Subcutaneous abdominal adipose tissue (tissue), 5 donors: ENCODE results near the gene PAGE4.

ENCODE experiments used
- H3K27ac ChIP-seq: one replicate; pipeline ENCODE4 v1.7.0; 2013; ENCODE audit warnings: low read depth, mild to moderate bottlenecking, inconsistent platforms, low read length, moderate library complexity
- H3K27me3 ChIP-seq, 5 donors: one replicate each; pipeline ENCODE4 v1.7.0; 2013; ENCODE audit warnings: low read length in 5 of 5, inconsistent platforms in 1 of 5; ENCODE audit not compliant: control insufficient read depth in 5 of 5, insufficient read depth in 4 of 5
- H3K36me3 ChIP-seq, 5 donors: one replicate each; pipeline ENCODE4 v1.7.0; 2013; ENCODE audit warnings: low read length in 5 of 5; ENCODE audit not compliant: control insufficient read depth in 5 of 5, insufficient read depth in 5 of 5
- H3K4me1 ChIP-seq, 5 donors: one replicate each; pipeline ENCODE4 v1.7.0; 2013; ENCODE audit warnings: low read length in 5 of 5, mild to moderate bottlenecking in 3 of 5, moderate library complexity in 1 of 5; ENCODE audit not compliant: control insufficient read depth in 5 of 5, insufficient read depth in 5 of 5
- H3K4me3 ChIP-seq, 5 donors: one replicate each; pipeline ENCODE4 v1.7.0; 2013; ENCODE audit warnings: low read length in 5 of 5, low read depth in 1 of 5
- H3K9ac ChIP-seq, 5 donors: one replicate each; pipeline ENCODE4 v1.7.0; 2013; ENCODE audit warnings: low read length in 5 of 5, mild to moderate bottlenecking in 4 of 5, moderate library complexity in 3 of 5
- H3K9me3 ChIP-seq, 5 donors: one replicate each; pipeline ENCODE4 v1.7.0; 2013; ENCODE audit warnings: low read length in 5 of 5; ENCODE audit not compliant: control insufficient read depth in 5 of 5
- donor health status: healthy.
- donor health status: healthy.
- donor health status: healthy.
- donor health status: healthy.
- donor health status: healthy.

PAGE4 gene

GRCh38 chrX:49829016-49829415 lies at the start of gene PAGE4:
Gene PAGE4 (plus strand): TSS chrX:49829303. CDS start chrX:49830429, 1,126 bp downstream.
- Histone ChIP-seq H3K4me3 (no peak within 1 kb of the TSS), H3K9ac (no peak within 1 kb of the TSS), H3K36me3 (no peaks in the 10 kb centered on the region), H3K27me3 (peaks cover 6 to 25% (median 14%) of the 10 kb centered on the region in 5 donors), H3K27ac (no peak within 1 kb of the TSS), H3K9me3 (no peaks in the 10 kb centered on the region), H3K4me1 (no peaks in the 10 kb centered on the region)

GRCh38 chrX:49784747-49785280 lies 44.3 kb upstream of the PAGE4 start:
- H3K27ac ChIP-seq, result no peak overlapping the region
- H3K36me3 ChIP-seq, result no peaks in the 10 kb centered on the region
- peaks cover 0 to 3% (median 0%) of the 10 kb centered on the region in 5 donors for H3K9me3 ChIP-seq
- no peak overlapping the region for H3K4me3 ChIP-seq
- H3K9ac ChIP-seq, result no peak overlapping the region
- H3K4me1 ChIP-seq, result no peaks in the 10 kb centered on the region
- peaks cover 0 to 9% (median 2%) of the 10 kb centered on the region in 5 donors for H3K27me3 ChIP-seq

- H3K9ac ChIP-seq, result no peak overlapping the region
- no peak overlapping the region for H3K4me3 ChIP-seq
- peaks cover 0 to 6% (median 0%) of the 10 kb centered on the region in 5 donors for H3K4me1 ChIP-seq
- no peaks in the 10 kb centered on the region for H3K9me3 ChIP-seq
- H3K36me3 ChIP-seq, result no peaks in the 10 kb centered on the region
- H3K27me3 ChIP-seq, result peaks cover 0 to 8% (median 6%) of the 10 kb centered on the region in 5 donors
- no peak overlapping the region for H3K27ac ChIP-seq
Measured at GRCh38 chrX:49792376-49792775, 36.7 kb upstream of the PAGE4 start.

GRCh38 chrX:49793686-49794085 lies 35.4 kb upstream of the PAGE4 start:
- no peaks in the 10 kb centered on the region for H3K9me3 ChIP-seq
- no peaks in the 10 kb centered on the region for H3K36me3 ChIP-seq
- peaks cover 0 to 13% (median 9%) of the 10 kb centered on the region in 5 donors for H3K27me3 ChIP-seq
- peaks cover 0 to 6% (median 0%) of the 10 kb centered on the region in 5 donors for H3K4me1 ChIP-seq
- H3K27ac ChIP-seq, result no peak overlapping the region
- H3K9ac ChIP-seq, result no peak overlapping the region
- H3K4me3 ChIP-seq, result no peak overlapping the region

GRCh38 chrX:49799828-49800227 lies 29.3 kb upstream of the PAGE4 start:
- Histone ChIP-seq H3K9me3 (peaks cover 0 to 9% (median 0%) of the 10 kb centered on the region in 5 donors), H3K4me3 (no peak overlapping the region), H3K36me3 (no peaks in the 10 kb centered on the region), H3K4me1 (no peaks in the 10 kb centered on the region), H3K9ac (no peak overlapping the region), H3K27ac (no peak overlapping the region), H3K27me3 (peaks cover 0 to 13% (median 9%) of the 10 kb centered on the region in 5 donors)

GRCh38 chrX:49809891-49810632 lies 19.0 kb upstream of the PAGE4 start:
- H3K9me3 ChIP-seq, result peaks cover 0 to 4% (median 2%) of the 10 kb centered on the region in 5 donors
- no peaks in the 10 kb centered on the region for H3K27me3 ChIP-seq
- no peak overlapping the region for H3K27ac ChIP-seq
- no peaks in the 10 kb centered on the region for H3K36me3 ChIP-seq
- H3K4me1 ChIP-seq, result no peaks in the 10 kb centered on the region
- H3K4me3 ChIP-seq, result no peak overlapping the region
- H3K9ac ChIP-seq, result no peak overlapping the region

- Histone ChIP-seq H3K9me3 (peaks cover 0 to 4% (median 0%) of the 10 kb centered on the region in 5 donors), H3K4me1 (no peaks in the 10 kb centered on the region), H3K36me3 (no peaks in the 10 kb centered on the region), H3K27ac (no peak overlapping the region), H3K27me3 (peaks cover 0 to 2% (median 0%) of the 10 kb centered on the region in 5 donors), H3K9ac (no peak overlapping the region), H3K4me3 (no peak overlapping the region)
Measured at GRCh38 chrX:49812177-49812576, 16.9 kb upstream of the PAGE4 start.

- no peak overlapping the region for H3K27ac ChIP-seq
- H3K4me1 ChIP-seq, result no peaks in the 10 kb centered on the region
- no peaks in the 10 kb centered on the region for H3K9me3 ChIP-seq
- H3K4me3 ChIP-seq, result no peak overlapping the region
- peaks cover 0 to 3% (median 2%) of the 10 kb centered on the region in 5 donors for H3K27me3 ChIP-seq
- H3K36me3 ChIP-seq, result no peaks in the 10 kb centered on the region
- H3K9ac ChIP-seq, result no peak overlapping the region
Measured at GRCh38 chrX:49816435-49816834, 12.7 kb upstream of the PAGE4 start.

- Histone ChIP-seq H3K36me3 (no peaks in the 10 kb centered on the region), H3K27me3 (peaks cover 0 to 21% (median 4%) of the 10 kb centered on the region in 5 donors), H3K27ac (no peak overlapping the region), H3K9ac (no peak overlapping the region), H3K4me1 (no peaks in the 10 kb centered on the region), H3K9me3 (no peaks in the 10 kb centered on the region), H3K4me3 (no peak overlapping the region)
Measured at GRCh38 chrX:49838374-49838773, 9.3 kb downstream of the PAGE4 start.

- Histone ChIP-seq H3K27me3 (peaks cover 4 to 26% (median 9%) of the 10 kb centered on the region in 5 donors), H3K4me3 (no peak overlapping the region), H3K27ac (no peak overlapping the region), H3K36me3 (no peaks in the 10 kb centered on the region), H3K4me1 (no peaks in the 10 kb centered on the region), H3K9ac (no peak overlapping the region), H3K9me3 (no peaks in the 10 kb centered on the region)
Measured at GRCh38 chrX:49840679-49841078, 11.6 kb downstream of the PAGE4 start.
